CD4-positive, alpha-beta memory T cell (primary cell): Measurements from ENCODE around the gene BORCS5. TPM values are rescaled to one million over a fixed set of nuclear protein-coding genes. Genes with fewer than 3 reads are reported as not detected.
"Not testable (repeated sequence)": the region's sequence is repeated elsewhere in the genome, so short reads cannot be mapped to it uniquely, and the experiment has no call there.

Experiments used
- CTCF ChIA-PET: fragments of 350-600 bp; sonication (Branson Sonifier 250); formaldehyde crosslinking; loops from one replicate; lab custom pipeline; 2021; ENCODE audit warnings: inconsistent platforms; ENCODE audit not compliant: partially characterized antibody; lab: Charles Lee
- POLR2A ChIA-PET: fragments of 350-600 bp; sonication (Branson Sonifier 250); formaldehyde crosslinking; loops from one replicate; lab custom pipeline; 2021; ENCODE audit not compliant: partially characterized antibody; lab: Charles Lee
- DNase-seq, 5 donors: peaks; one replicate each; pipeline versions ENCODE4 v3.0.0 to v3.0.0-alpha.2; 2020 to 2022; ENCODE audit warnings: mixed read lengths in 1 of 5
- H3K27ac ChIP-seq: one replicate; pipeline ENCODE4 v1.7.0; 2013; ENCODE audit warnings: low read depth, low read length
- H3K27me3 ChIP-seq: 2 replicates; pipeline ENCODE4 v1.7.0; 2013; ENCODE audit warnings: mild to moderate bottlenecking, low read length, moderate library complexity; ENCODE audit not compliant: insufficient read depth
- H3K36me3 ChIP-seq: 2 replicates; pipeline ENCODE4 v1.7.0; 2013; ENCODE audit warnings: mild to moderate bottlenecking, low read length, moderate library complexity; ENCODE audit not compliant: insufficient read depth
- H3K4me1 ChIP-seq: 2 replicates; pipeline ENCODE4 v1.7.0; 2013; ENCODE audit warnings: mild to moderate bottlenecking, low read length, moderate library complexity; ENCODE audit not compliant: insufficient read depth
- H3K4me3 ChIP-seq, 2 donors: one replicate each; pipeline ENCODE4 v1.7.0; 2013; ENCODE audit warnings: low read length in 2 of 2, mild to moderate bottlenecking in 1 of 2
- H3K9me3 ChIP-seq, 2 donors: one replicate each; pipeline ENCODE4 v1.7.0; 2013; ENCODE audit warnings: low read length in 2 of 2, control low read depth in 1 of 2; ENCODE audit not compliant: control insufficient read depth in 1 of 2
- H3K27ac Mint-ChIP-seq, 7 donors: one replicate each; pipeline ENCODE4 v1.8.0; 2020 to 2021; ENCODE audit warnings: mixed read lengths in 7 of 7, mild to moderate bottlenecking in 6 of 7, inconsistent platforms in 3 of 7, moderate library complexity in 3 of 7
- H3K27me3 Mint-ChIP-seq, 2 donors: one replicate each; pipeline ENCODE4 v1.8.0; 2020 to 2021; ENCODE audit warnings: mixed read lengths in 2 of 2
- H3K36me3 Mint-ChIP-seq, 2 donors: one replicate each; pipeline ENCODE4 v1.8.0; 2020 to 2021; ENCODE audit warnings: mixed read lengths in 2 of 2, inconsistent platforms in 1 of 2, mild to moderate bottlenecking in 1 of 2
- H3K4me1 Mint-ChIP-seq, 4 donors: one replicate each; pipeline ENCODE4 v1.8.0; 2020 to 2021; ENCODE audit warnings: mixed read lengths in 4 of 4, mild to moderate bottlenecking in 1 of 4
- H3K4me3 Mint-ChIP-seq, 8 donors: one replicate each; pipeline ENCODE4 v1.8.0; 2020 to 2021; ENCODE audit warnings: mixed read lengths in 8 of 8, mild to moderate bottlenecking in 7 of 8, moderate library complexity in 6 of 8, inconsistent platforms in 3 of 8
- H3K9me3 Mint-ChIP-seq, 8 donors: one replicate each; pipeline ENCODE4 v1.8.0; 2020 to 2021; ENCODE audit warnings: mixed read lengths in 8 of 8, mild to moderate bottlenecking in 5 of 8, inconsistent platforms in 3 of 8, moderate library complexity in 1 of 8
- intact Hi-C: fragments of 100-400 bp; cut with micrococcal nuclease; formaldehyde crosslinking; loops from one replicate; pipeline ENCODE4 v1.15.1; 2023
- polyA plus RNA-seq, 2 donors: library from polyadenylated mRNA; unstranded; fragments of 300-500 nt; fragmentation: Illumina TruSeq; gene quantifications; one replicate each; pipeline ENCODE4 v1.2.3, GENCODE V29; 2021
- total RNA-seq, 2 experiments: library from RNA; stranded (reverse); gene quantifications; one replicate each; pipeline ENCODE4 v1.2.3, GENCODE V29; 2021

BORCS5 gene
- total and polyA plus RNA-seq, 4 experiments from 2014 or later = 21.3 to 28.1 (median 27.2) TPM

DNA sequence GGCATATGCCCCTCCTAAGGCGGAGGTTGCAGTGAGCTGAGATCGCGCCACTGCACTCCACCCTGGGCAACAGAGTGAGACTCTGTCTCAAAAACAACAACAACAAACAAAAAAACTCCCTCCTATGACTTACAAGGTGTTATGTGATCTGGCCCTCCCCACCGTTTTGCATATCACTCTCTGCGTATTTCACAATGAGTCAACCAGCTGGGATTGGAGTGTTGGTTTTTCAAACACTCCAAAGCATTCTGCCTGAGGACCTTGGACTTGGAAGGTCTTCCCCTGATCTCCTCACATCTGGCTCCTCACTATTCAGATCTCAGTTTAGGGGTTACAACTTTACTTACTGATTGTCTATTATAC, 20.8 kb upstream of the BORCS5 start:
- Histone ChIP-seq H3K36me3 (no peaks in the 10 kb centered on the region), H3K27ac (no peak overlapping the region), H3K4me1 (peaks cover 9% of the 10 kb centered on the region), H3K27me3 (no peaks in the 10 kb centered on the region), H3K4me3 (no peak overlapping the region), H3K9me3 (no peaks in the 10 kb centered on the region)
- Mint-ChIP-seq H3K9me3 (no peaks in the 10 kb centered on the region), H3K36me3 (peaks cover 0 to 3% of the 10 kb centered on the region in 2 donors), H3K27ac (no peak overlapping the region), H3K4me1 (peaks cover 8 to 24% (median 11%) of the 10 kb centered on the region in 4 donors), H3K27me3 (no peaks in the 10 kb centered on the region), H3K4me3 (no peak overlapping the region)
- ChIA-PET CTCF (interaction anchor here (0.9 to 4.4 kb wide), 6 partner anchors 8 to 790 kb away, joined by 3 to 33 read pairs (median 6); partner anchors contain the start of gene BORCS5), POLR2A (interaction anchor here (1.3 kb wide), 1 partner anchor 21 kb away, joined by 3 read pairs; the partner anchor contains the start of gene BORCS5)
- DNase-seq = no peak
- intact Hi-C loops = no loop called here

DNA sequence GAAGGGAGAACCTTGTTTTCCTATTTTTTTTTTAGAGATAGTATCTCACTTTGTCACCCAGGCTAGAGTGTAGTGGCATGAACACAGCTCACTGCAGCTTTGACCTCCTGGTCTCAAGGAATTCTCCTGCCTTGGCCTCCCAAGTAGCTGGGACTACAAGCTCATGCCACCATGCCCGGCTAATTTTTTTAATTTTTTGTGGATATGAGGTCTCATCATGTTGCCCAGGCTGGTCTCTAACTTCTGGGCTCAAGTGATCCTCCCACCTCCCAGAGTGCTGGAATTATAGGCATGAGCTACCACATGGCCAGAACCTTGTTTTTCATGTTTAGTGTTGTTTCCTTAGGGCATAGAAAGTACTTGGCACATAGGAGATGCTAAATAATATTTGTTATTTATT, 20.4 kb upstream of the BORCS5 start:
- no peak overlapping the region for H3K4me3 Mint-ChIP-seq
- Histone ChIP-seq H3K4me1 (peaks cover 9% of the 10 kb centered on the region), H3K27me3 (no peaks in the 10 kb centered on the region), H3K9me3 (no peaks in the 10 kb centered on the region), H3K27ac (no peak overlapping the region), H3K36me3 (no peaks in the 10 kb centered on the region), H3K4me3 (no peak overlapping the region)
- no peaks in the 10 kb centered on the region for H3K27me3 Mint-ChIP-seq
- H3K27ac Mint-ChIP-seq = no peak overlapping the region
- no peaks in the 10 kb centered on the region for H3K9me3 Mint-ChIP-seq
- ChIA-PET POLR2A (interaction anchor here (0.6 to 1.3 kb wide), 3 partner anchors 21 to 1637 kb away, joined by 3 read pairs; partner anchors contain the start of gene BORCS5), CTCF (interaction anchor here (0.7 to 4.4 kb wide), 6 partner anchors 9 to 791 kb away, joined by 3 to 33 read pairs (median 6); partner anchors contain the start of gene BORCS5)
- no peak for DNase-seq
- peaks cover 0 to 3% of the 10 kb centered on the region in 2 donors for H3K36me3 Mint-ChIP-seq
- peaks cover 8 to 24% (median 11%) of the 10 kb centered on the region in 4 donors for H3K4me1 Mint-ChIP-seq
- intact Hi-C loops = no loop called here

DNA sequence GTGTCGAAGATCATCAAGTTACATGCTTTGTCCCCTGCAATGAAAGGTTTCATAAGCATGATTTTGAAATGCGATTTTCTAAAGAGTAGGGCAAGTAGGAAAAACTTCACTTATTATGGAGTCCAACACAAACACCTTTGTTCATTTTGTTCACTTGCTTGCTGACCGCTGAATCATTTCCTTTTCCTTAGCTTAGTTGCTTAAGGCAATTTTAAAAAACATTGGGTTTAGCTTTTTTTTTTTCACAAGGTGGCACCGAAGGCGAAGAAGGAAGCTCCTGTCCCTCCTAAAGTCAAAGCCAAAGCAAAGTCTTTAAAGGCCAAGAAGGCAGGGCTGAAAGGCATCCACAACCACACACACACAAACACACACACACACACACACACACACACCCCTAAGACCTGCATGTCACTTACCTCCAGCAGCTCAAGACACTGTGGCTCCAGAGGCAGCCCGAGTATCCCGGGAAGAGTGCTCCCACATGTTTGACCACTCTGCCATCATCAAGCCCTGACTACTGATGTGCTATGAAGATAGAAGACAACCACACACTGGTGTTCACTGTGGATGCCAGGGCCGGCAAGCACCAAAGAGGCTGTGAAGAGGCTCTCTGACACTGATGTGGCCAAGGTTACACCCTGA, 18.2 kb upstream of the BORCS5 start:
- H3K9me3 ChIP-seq = no peaks in the 10 kb centered on the region
- Mint-ChIP-seq H3K4me1 (peaks cover 8 to 22% (median 10%) of the 10 kb centered on the region in 4 donors), H3K36me3 (peaks cover 0 to 3% of the 10 kb centered on the region in 2 donors), H3K27ac (no peak overlapping the region), H3K9me3 (no peaks in the 10 kb centered on the region), H3K4me3 (peak overlapping the region in 2 of 8 donors; percentile 13 to 46), H3K27me3 (no peaks in the 10 kb centered on the region)
- DNase-seq = no peak
- H3K4me3 ChIP-seq = no peak overlapping the region
- H3K27ac ChIP-seq = no peak overlapping the region
- intact Hi-C loops = no loop called here
- no peaks in the 10 kb centered on the region for H3K27me3 ChIP-seq
- H3K36me3 ChIP-seq = no peaks in the 10 kb centered on the region
- CTCF ChIA-PET = interaction anchor here (0.6 to 1.6 kb wide), 3 partner anchors 9 to 437 kb away, joined by 3 to 6 read pairs (median 3); no protein-coding TSS in a partner anchor
- POLR2A ChIA-PET = interaction anchor here (0.9 to 1.8 kb wide), 4 partner anchors 11 to 223 kb away, joined by 3 to 8 read pairs (median 4); partner anchors contain the start of genes BORCS5 and MANSC1
- H3K4me1 ChIP-seq = peaks cover 9% of the 10 kb centered on the region

DNA sequence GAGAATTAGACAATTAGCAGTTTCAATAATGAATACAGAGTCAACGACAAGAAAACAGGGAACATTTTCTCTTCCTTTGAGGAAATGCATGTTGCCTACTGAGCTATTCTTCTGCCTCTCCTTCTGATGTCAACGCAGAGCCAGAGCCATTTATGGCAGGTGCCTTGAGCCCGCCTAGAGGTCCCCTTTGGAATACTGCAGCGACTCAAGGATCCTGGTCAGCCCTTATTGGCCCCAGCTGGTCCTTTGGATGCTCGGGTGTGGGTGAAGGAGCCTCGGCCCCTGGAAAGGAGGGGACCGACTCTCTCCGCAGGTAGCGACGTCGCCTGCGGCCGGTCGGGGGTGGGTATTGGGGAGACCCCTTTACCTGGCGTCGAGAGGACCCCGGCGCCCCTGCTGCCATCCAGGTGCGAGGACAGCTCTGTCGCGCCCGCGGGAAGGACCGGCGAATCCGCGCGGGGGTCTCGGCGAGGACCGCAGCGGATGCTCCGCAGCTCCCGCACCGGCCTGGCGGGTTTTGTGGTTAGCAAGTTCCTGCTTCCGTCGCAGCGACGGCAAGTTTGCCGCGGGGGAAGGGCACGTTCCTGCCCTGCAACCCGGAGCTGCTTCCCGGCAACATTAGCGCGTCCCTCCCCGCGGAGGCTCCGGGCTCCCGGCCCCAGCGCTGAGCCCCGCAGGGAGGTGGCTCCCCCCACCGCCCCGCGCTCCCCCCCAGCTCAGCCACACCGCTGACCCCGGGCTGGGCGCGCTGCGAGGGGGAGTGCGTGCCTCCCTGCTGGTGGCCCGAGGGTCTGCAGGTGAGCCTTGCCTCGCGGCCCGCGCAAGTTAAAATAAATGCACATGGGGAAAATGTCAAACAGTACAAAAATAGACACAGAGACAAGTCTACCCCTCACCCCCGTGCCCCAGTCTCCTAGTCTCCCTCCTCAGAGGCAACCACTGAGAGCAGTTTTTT, 6.9 kb upstream of the BORCS5 start, which contains the start of gene MANSC1:
Gene MANSC1, minus strand, starts transcription at position 532 of the 955 bp plus-strand sequence. CDS start 6,928 bp downstream, outside the sequence.
- intact Hi-C loops = loop anchor here (1.0 to 10.0 kb wide), 3 partner anchors 16 to 655 kb away; partner anchors contain the start of gene HEBP1
- no peaks in the 10 kb centered on the region for H3K36me3 Mint-ChIP-seq
- no peaks in the 10 kb centered on the region for H3K9me3 ChIP-seq
- H3K4me1 ChIP-seq = peaks cover 18% of the 10 kb centered on the region
- no peaks in the 10 kb centered on the region for H3K36me3 ChIP-seq
- peak within 1 kb of the TSS; percentile 68 to 80 (median 74) for H3K4me3 Mint-ChIP-seq
- ChIA-PET POLR2A (interaction anchor here (0.9 to 3.6 kb wide), 15 partner anchors 9 to 387 kb away, joined by 3 to 22 read pairs (median 4); partner anchors contain the start of gene DUSP16), CTCF (interaction anchor here (0.6 to 1.8 kb wide), 10 partner anchors 8 to 769 kb away, joined by 3 to 8 read pairs (median 4); no protein-coding TSS in a partner anchor)
- no peaks in the 10 kb centered on the region for H3K27me3 Mint-ChIP-seq
- no peaks in the 10 kb centered on the region for H3K9me3 Mint-ChIP-seq
- H3K27me3 ChIP-seq = no peaks in the 10 kb centered on the region
- peak within 1 kb of the TSS; percentile 36 to 42 for H3K4me3 ChIP-seq
- DNase-seq = peak; percentile 56 to 61 (median 58)
- H3K27ac Mint-ChIP-seq = peak within 1 kb of the TSS; percentile 57 to 91 (median 88)
- H3K27ac ChIP-seq = peak within 1 kb of the TSS; percentile 58
- peaks cover 27 to 42% (median 31%) of the 10 kb centered on the region in 4 donors for H3K4me1 Mint-ChIP-seq

DNA sequence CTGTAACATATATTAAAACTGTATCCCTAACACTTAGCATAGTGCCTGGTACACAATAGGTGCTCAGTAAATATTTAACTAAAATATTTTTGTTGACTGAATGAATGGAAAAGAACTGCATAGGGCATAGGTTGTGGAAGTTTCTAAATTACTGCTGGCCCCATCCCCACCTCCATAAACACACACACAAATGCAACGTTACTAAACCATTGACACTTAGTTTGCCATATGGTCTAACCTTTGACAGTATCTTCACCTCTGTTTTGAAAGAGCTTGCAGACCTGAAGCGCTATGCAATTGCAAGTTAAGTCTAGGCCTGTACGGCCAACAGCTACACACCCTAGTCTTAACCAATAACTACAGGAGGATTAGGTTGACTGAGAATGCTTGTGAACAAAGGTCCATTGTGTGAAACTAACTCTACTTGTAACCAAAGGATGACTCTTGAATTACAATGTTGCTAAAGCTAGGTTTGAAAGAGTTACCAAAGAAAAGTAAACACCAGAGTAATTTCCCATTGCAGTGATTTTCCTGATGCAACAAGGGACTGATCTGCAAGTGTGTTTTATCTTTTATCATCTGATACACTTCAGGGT, 5.9 kb upstream of the BORCS5 start:
- H3K9me3 Mint-ChIP-seq = no peaks in the 10 kb centered on the region
- peaks cover 19% of the 10 kb centered on the region for H3K4me1 ChIP-seq
- H3K9me3 ChIP-seq = no peaks in the 10 kb centered on the region
- H3K4me3 ChIP-seq = no peak overlapping the region
- no peaks in the 10 kb centered on the region for H3K27me3 ChIP-seq
- peak overlapping the region; percentile 5 to 91 (median 75) for H3K27ac Mint-ChIP-seq
- H3K27me3 Mint-ChIP-seq = no peaks in the 10 kb centered on the region
- ChIA-PET POLR2A (interaction anchor here (1.6 to 3.6 kb wide), 4 partner anchors 8 to 370 kb away, joined by 3 to 22 read pairs (median 6); no protein-coding TSS in a partner anchor), CTCF (interaction anchor here (0.9 to 2.0 kb wide), 7 partner anchors 14 to 770 kb away, joined by 3 to 11 read pairs (median 4); no protein-coding TSS in a partner anchor)
- DNase-seq = no peak
- H3K36me3 Mint-ChIP-seq = no peaks in the 10 kb centered on the region
- peak overlapping the region; percentile 58 for H3K27ac ChIP-seq
- intact Hi-C loops = loop anchor here (1.0 to 10.0 kb wide), 3 partner anchors 17 to 654 kb away; partner anchors contain the start of gene HEBP1
- peak overlapping the region; percentile 31 to 80 (median 73) for H3K4me3 Mint-ChIP-seq
- no peaks in the 10 kb centered on the region for H3K36me3 ChIP-seq
- H3K4me1 Mint-ChIP-seq = peaks cover 29 to 48% (median 35%) of the 10 kb centered on the region in 4 donors

DNA sequence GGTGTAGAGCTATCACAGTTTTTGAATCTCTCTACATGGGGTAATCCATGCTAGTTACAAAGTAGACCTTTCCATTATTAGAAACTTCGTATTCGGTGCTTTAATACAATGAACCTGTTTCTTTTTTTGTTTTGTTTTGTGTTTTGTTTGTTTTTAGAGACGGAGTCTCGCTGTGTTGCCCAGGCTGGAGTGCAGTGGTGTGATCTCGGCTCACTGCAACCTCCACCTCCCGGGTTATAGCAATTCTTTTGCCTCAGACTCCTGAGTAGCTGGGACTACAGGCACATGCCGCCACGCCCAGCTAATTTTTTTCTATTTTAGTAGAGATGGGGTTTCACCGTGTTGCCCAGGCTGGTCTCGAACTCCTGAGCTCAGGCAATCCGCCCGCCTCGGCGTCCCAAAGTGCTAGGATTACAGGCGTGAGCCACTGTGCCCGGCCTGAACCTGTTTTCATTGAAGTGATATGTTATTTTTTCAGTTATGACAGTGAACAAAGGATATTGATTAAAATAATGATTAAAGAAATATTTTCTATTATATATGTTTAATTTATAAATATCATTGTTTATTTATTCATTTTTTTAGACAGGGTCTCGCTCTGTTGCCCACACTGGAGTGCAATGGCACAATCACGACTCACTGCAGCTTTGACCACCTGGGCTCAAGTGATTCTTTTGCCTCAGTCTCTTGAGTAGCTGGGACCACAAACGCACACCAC, 5.3 kb upstream of the BORCS5 start:
- intact Hi-C loops = loop anchor here (10.0 kb wide), 2 partner anchors 453 to 653 kb away; partner anchors contain the start of gene HEBP1
- H3K27ac Mint-ChIP-seq = not testable (repeated sequence)

More for the DNA sequence above, 5.3 kb upstream of the BORCS5 start:
- H3K36me3 Mint-ChIP-seq, H3K9me3 Mint-ChIP-seq, H3K36me3 ChIP-seq, H3K27ac ChIP-seq, H3K4me3 Mint-ChIP-seq, H3K27me3 Mint-ChIP-seq, H3K9me3 ChIP-seq, H3K27me3 ChIP-seq, H3K4me3 ChIP-seq, DNase-seq: not testable (repeated sequence)
- ChIA-PET POLR2A (interaction anchor here (1.6 kb wide), 1 partner anchor 212 kb away, joined by 3 read pairs; no protein-coding TSS in a partner anchor), CTCF (interaction anchor here (0.9 to 2.0 kb wide), 6 partner anchors 15 to 770 kb away, joined by 3 to 11 read pairs (median 4); no protein-coding TSS in a partner anchor)
- peaks cover 25% of the 10 kb centered on the region for H3K4me1 ChIP-seq
- peaks cover 30 to 55% (median 37%) of the 10 kb centered on the region in 4 donors for H3K4me1 Mint-ChIP-seq
